Measurements from ENCODE around the gene ENTPD1.

DNA sequence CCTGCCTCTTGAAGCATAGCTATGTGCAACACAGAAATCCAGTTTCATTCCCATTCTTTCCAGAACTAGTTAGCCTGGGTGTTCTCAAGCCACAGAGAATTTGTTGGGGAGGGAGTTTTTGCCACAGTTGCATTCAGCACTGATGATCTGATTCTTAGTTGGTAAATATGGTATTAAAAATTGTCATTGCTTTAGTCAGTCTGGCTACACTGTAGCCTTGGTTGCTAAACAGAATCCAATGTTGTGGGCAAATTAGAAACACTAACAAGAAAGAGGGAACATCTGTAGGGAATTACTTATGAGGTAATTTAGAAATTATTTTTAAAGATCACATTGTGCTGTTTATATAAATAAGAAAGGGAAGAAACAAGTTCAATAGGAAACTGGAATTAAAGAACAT, 94.8 kb downstream of the ENTPD1 start:
- TF ChIP-seq, protein P1, sequence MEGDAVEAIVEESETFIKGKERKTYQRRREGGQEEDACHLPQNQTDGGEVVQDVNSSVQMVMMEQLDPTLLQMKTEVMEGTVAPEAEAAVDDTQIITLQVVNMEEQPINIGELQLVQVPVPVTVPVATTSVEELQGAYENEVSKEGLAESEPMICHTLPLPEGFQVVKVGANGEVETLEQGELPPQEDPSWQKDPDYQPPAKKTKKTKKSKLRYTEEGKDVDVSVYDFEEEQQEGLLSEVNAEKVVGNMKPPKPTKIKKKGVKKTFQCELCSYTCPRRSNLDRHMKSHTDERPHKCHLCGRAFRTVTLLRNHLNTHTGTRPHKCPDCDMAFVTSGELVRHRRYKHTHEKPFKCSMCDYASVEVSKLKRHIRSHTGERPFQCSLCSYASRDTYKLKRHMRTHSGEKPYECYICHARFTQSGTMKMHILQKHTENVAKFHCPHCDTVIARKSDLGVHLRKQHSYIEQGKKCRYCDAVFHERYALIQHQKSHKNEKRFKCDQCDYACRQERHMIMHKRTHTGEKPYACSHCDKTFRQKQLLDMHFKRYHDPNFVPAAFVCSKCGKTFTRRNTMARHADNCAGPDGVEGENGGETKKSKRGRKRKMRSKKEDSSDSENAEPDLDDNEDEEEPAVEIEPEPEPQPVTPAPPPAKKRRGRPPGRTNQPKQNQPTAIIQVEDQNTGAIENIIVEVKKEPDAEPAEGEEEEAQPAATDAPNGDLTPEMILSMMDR (conservative IDR thresholded peaks at IDR 0.05 in 1 of 2, IDR thresholded peaks at IDR 0.05 in 1 of 2; ENCODE audit: low read depth in 1 of 2, low read length in 2 of 2), result no peak
- no peak for TF ChIP-seq EZH2 (IDR thresholded peaks at IDR 0.05; ENCODE audit: low read length, missing control alignments)

All from fibroblast of lung (primary cell).